GM18519 (cell line): ENCODE results near the gene RASGEF1C.

Experiments used
- ATAC-seq: cut with Tn5 transposase; IDR thresholded peaks from one replicate; pipeline ENCODE4 v1.9.1; 2021; ENCODE audit warnings: mild to moderate bottlenecking, moderate library complexity; ENCODE audit not compliant: unreplicated experiment, low FRiP score

RASGEF1C gene

GRCh38 chr5:180209137-180209581 lies at the start of gene RASGEF1C:
TSS of gene RASGEF1C (minus strand) at chr5:180209211. CDS start at chr5:180138052, 71,159 bp downstream.
- ATAC-seq, result no peak

DNA sequence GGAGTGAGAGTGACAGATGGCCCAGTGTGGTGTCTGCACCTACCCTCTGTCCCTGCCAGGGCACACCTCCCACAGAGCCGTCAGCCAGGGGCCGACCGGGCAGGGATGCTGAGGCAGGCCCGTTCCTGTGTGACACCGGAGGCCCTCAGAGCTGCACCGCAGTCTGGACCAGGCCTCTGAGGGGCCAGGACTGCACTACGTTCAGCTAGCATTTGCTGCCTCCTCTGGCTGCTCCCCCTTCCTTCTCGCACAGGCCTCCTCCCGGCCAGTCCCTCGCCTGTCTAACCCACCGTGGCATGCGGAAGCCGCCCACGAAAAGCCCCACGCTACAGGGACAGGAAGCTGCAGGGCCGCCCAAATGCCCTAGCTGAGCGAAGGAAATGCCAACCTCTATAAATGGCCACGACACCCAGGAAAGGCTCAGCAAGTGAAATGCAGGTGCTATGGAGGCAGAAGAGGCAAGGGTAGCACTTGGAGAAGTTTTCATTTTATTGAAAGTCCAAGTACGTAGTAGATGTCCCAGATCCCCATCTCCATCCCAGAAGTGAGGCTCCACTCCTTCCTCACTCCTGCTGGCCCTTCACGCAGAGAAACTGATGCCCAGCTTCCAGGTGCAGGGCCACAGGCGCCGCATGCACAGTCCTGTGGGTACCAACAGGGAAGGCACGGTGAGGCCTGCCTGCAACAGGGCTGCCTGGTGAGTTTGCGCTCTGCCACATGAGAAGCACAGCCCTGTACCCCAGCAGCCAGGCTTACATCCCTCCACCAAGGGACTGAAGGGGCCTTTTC lies 44.2 kb upstream of the RASGEF1C start:
- ATAC-seq, result no peak

- ATAC-seq, result no peak
Observed at GRCh38 chr5:180251887-180252286, 42.9 kb upstream of the RASGEF1C start.

DNA sequence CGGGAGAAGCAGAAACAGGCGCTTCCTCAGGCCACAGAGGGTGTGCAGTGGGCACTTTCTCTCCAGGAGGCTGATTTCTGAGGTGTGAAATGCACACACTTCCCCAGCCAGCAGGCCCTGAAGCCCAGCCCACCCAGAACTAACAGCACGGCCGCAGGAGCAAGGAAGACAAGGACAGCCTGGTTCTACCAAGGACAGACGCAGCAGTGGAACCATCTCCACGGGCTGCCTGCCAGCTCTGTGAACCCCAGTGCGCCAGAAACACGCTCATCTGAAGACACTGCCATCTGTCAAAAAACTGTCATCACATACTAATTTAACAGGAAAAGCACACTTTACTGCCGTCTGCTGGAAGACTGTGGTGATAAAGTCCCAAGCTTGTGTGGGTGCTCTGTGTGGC lies 42.1 kb upstream of the RASGEF1C start:
- ATAC-seq, result no peak

DNA sequence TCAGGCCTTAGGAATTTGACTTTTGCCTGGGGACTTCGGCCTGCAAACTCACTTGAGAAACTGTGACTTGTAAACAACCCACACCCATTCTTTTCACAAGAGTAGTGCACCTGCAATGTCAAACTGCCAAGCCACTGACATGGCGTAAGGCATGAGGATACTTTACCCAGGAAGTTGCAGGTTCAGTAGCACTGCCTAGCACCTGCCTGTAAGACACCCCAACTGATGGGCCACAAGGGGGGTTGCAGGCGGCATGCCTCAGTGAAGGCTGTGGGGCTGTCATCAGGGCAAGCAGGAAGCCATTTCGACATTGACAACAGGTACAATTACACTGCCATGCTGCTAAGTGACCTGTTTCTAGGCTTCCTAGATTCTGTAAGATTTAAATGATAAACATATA lies 41.3 kb upstream of the RASGEF1C start:
- ATAC-seq, result no peak

- no peak for ATAC-seq
Observed at GRCh38 chr5:180241600-180241999, 32.6 kb upstream of the RASGEF1C start.

DNA sequence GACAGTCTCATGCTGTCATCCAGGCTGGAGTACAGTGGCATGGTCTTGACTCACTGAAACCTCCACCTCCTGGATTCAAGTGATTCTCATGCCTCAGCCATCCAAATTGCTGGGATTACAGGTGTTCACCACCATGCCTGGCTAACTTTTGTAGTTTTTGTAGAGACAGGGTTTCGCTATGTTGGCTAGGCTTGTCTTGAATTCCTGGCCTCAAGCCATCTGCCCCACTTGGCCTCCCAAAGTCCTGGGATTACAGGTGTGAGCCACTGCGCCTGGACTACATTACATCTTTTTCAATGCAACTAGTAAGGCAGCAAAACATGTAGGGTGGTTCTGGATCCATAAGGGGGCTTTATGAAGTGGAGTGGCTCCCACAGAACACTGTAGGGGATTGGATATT lies 29.6 kb upstream of the RASGEF1C start:
- no peak for ATAC-seq

DNA sequence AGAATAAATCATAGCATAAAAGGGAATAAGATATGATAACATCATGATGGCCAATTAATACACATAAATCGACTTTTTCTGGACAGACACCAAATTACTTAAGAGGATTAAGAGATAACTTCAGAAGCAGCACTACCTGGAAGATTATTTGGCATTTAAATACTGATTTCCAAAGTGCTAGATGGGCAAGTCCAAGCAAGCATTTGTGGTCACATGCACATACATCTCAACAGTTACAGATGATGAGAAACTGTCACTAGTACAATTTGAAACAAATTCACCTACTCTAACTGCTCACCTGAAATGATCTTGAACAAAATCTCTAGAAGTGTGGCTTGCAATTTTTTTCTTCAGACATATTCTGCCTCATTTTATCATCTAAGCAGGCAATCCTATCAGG lies 26.8 kb upstream of the RASGEF1C start:
- ATAC-seq, result no peak

DNA sequence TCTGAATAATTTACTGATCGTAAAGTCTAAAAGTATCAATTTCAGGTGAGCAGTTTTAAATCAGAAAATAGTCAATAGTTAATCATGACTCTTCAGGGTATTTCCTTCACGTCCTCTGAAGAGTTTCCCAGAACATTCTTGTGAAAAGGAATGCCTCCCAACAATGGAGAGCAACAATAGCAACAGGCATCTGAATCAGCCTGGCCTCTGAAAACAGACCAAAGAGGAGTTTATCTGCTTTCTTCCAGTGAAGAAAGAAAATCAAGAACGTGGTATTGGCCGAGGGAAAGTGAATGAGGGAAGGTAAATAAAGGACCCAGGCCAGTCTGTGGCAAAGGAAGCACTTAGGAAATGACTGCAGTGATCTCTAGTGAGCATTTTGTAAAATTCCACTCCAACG lies 26.1 kb upstream of the RASGEF1C start:
- ATAC-seq, result no peak

GRCh38 chr5:180234271-180234670 lies 25.3 kb upstream of the RASGEF1C start:
- ATAC-seq, result no peak

DNA sequence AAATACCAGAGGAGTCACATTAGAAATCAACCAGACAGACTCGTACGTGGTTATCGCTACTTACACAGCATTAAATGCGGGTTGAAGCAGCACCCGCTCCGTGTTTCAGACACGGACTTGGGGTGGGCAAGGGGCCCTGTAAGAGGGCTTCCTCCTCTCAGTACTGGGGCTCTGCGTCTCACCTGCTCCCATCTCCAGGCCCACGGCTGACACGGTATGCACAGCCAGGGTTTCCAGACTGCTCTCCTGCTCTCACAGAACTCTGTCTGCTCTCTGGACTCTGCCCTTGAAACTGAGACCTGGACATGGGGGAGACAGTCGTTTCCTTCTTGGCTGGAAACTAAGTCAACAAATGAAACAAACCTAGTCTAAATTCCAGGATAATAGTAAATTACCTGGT lies 24.7 kb upstream of the RASGEF1C start:
- ATAC-seq, result no peak

DNA sequence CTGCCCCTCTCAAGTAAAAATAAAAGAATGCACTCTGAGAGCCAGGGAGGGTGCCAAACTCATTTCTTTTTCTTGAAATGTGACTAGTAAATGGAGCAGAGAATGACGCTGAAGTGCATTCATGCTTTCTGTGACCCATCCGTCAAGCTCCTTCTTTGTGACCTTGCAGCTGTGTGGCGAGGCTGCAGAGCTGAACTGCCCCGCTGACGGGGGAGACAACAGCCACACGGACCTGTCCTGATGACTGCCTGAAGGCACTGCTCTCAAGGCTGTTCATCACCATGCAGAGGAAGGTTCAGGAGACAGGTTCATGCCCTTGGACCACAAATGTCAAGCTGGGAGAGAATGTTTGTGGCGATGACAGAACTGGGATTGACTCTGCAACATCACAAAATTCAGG lies 21.0 kb upstream of the RASGEF1C start:
- ATAC-seq, result no peak

GRCh38 chr5:180222056-180222455 lies 13.0 kb upstream of the RASGEF1C start:
- ATAC-seq, result no peak

GRCh38 chr5:180217797-180218196 lies 8.8 kb upstream of the RASGEF1C start:
- no peak for ATAC-seq

DNA sequence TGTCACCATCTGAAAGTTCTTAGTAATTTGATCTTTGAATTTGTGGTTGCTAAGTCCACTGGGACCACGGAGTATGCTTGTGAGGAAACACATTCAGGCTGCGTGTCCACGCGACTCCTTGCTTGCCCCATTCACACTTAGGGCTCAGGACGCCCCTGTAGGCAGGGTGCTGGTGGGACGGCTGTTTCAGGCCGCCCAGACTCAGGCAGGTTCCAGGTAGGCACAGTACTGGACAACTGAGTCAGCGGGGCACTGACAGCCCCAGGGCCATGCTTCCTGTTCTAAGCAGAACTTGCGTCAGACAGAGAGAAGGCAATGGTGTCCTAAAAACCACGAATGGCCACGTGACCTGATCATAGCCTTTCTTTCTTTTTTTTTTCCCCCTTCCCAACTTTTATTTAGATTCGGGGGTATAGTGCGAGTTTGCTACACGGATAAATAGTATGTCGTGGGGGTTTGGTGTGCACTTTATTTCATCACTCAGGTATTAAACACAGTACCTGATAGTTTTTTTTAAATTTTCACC lies 7.7 kb upstream of the RASGEF1C start:
- no peak for ATAC-seq

DNA sequence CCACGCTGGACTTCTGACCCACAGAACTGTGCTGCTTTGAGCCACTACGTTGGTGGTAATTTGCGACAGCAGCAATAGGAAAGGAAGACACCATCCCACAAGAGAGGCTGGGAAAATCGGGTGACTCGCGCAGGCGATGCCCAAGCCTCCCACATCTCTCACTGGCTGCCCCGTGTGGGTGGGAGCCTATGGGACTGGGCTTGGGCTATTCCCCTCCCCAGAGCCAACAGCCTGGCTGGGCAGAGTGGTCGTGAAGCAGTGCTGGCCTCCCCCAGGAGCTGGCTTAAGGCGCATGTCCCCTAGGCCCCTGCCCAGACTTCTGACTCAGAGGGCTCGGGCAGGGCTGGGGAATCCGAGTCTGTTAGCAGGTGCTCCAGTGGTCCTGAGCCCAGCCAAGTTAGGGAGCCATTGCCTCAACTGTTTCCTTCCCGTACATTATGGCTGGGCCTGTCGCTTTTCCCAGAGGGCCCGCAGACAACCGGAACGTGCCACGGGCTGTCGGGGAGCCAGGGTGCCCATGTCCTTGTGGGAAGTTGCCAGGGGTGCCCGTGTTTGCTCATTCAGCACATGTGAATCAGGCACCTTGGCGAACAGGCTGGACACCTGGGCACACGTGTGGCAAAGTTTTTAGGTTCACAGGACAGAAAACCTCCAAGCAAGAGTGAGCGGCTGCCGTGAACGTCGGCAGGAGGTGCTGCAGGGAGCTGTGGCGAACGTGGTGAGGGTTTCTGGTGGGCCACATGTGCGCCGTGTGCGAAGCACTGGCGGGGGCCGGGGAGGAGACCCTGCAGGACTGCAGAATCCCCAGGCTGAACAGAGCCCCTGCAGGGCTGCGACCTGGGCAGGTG lies 7.0 kb upstream of the RASGEF1C start:
- ATAC-seq, result no peak

- no peak for ATAC-seq
Observed at GRCh38 chr5:180214870-180215770, 6.1 kb upstream of the RASGEF1C start.

- ATAC-seq, result no peak
Observed at GRCh38 chr5:180213657-180214207, 4.7 kb upstream of the RASGEF1C start.

DNA sequence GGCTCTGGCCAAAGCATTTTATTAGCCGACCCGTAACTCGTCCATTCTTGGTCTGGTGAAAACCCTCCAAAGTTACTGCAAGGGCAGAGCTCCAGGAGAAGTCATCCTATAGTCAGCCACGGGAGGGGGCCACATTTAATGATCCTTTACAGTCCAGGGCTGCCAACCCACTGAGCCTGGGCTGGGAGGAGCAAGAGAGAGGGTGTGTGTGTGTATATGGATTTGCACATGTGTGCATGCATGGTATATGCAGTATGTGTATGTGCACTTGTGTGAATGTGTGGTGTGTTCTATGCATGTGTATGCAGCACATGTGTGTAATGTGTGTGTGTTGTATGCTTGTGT lies 4.2 kb upstream of the RASGEF1C start:
- ATAC-seq, result no peak
